GM23338 (cell line): ENCODE results near the gene CLCF1. TPM values are rescaled to one million over a fixed set of nuclear protein-coding genes. Genes with fewer than 3 reads are reported as not detected.

Experiments
- ATAC-seq: fragments of 200-7000 bp; cut with Tn5 transposase; 3 replicates; pipeline ENCODE4 v1.9.1; 2020
- DNase-seq: peaks from one replicate; pipeline ENCODE4 v3.0.0-alpha.2; 2015; ENCODE audit warnings: low spot score
- H2AFZ ChIP-seq: fragments of 200-600 bp; sonication (generic); 2 replicates; pipeline ENCODE4 v1.8.0; 2016; ENCODE audit warnings: antibody characterized with exemption, mild to moderate bottlenecking, moderate library complexity
- H3F3A ChIP-seq: fragments of 200-600 bp; sonication (generic); replicated peaks from 2 replicates; pipeline ENCODE4 v1.8.0; 2017; ENCODE audit warnings: antibody characterized with exemption, mixed run types, low read depth
- H3K27ac ChIP-seq: fragments of 200-600 bp; sonication (generic); 2 replicates; pipeline ENCODE4 v1.6.1; 2016; ENCODE audit warnings: low read depth
- H3K27me3 ChIP-seq: fragments of 200-600 bp; sonication (generic); 2 replicates; pipeline ENCODE4 v1.8.0; 2016; ENCODE audit warnings: mild to moderate bottlenecking, mixed run types, moderate library complexity; ENCODE audit not compliant: insufficient read depth
- H3K36me3 ChIP-seq: fragments of 200-600 bp; sonication (generic); 2 replicates; pipeline ENCODE4 v1.8.0; 2016; ENCODE audit warnings: mild to moderate bottlenecking; ENCODE audit not compliant: insufficient read depth
- H3K4me1 ChIP-seq: fragments of 200-600 bp; sonication (generic); 2 replicates; pipeline ENCODE4 v1.8.0; 2016; ENCODE audit warnings: mild to moderate bottlenecking, moderate library complexity; ENCODE audit not compliant: insufficient read depth
- H3K4me2 ChIP-seq: fragments of 200-600 bp; sonication (generic); 2 replicates; pipeline ENCODE4 v1.7.1; 2017; ENCODE audit warnings: mixed run types
- H3K4me3 ChIP-seq: fragments of 200-600 bp; sonication (generic); 2 replicates; pipeline ENCODE4 v1.6.1; 2016; ENCODE audit warnings: mixed run types
- H3K79me2 ChIP-seq: fragments of 200-600 bp; sonication (generic); replicated peaks from 2 replicates; pipeline ENCODE4 v1.8.0; 2017; ENCODE audit warnings: mild to moderate bottlenecking; ENCODE audit not compliant: insufficient read depth
- H3K9me2 ChIP-seq: fragments of 200-600 bp; sonication (generic); 2 replicates; pipeline ENCODE4 v1.8.0; 2017; ENCODE audit not compliant: insufficient read depth
- H4K20me1 ChIP-seq: fragments of 200-600 bp; sonication (generic); replicated peaks from 2 replicates; pipeline ENCODE4 v1.8.0; 2017; ENCODE audit warnings: mild to moderate bottlenecking; ENCODE audit not compliant: insufficient read depth
- H3K27ac Mint-ChIP-seq: 2 replicates; pipeline ENCODE4 v1.8.0; 2020; ENCODE audit warnings: inconsistent platforms, mild to moderate bottlenecking, moderate library complexity, mixed read lengths
- H3K27me3 Mint-ChIP-seq: 3 replicates; pipeline ENCODE4 v1.8.0; 2022; ENCODE audit warnings: low read depth, mild to moderate bottlenecking, moderate library complexity, mixed read lengths, inconsistent platforms; ENCODE audit not compliant: insufficient read depth, poor library complexity
- H3K36me3 Mint-ChIP-seq: 3 replicates; pipeline ENCODE4 v1.8.0; 2021; ENCODE audit warnings: low read depth, mild to moderate bottlenecking, inconsistent platforms, moderate library complexity, mixed read lengths
- H3K4me1 Mint-ChIP-seq: 3 replicates; pipeline ENCODE4 v1.8.0; 2020; ENCODE audit warnings: mild to moderate bottlenecking, inconsistent platforms, mixed read lengths
- H3K4me3 Mint-ChIP-seq: 3 replicates; pipeline ENCODE4 v1.8.0; 2021; ENCODE audit warnings: moderate library complexity, mild to moderate bottlenecking, inconsistent platforms, mixed read lengths
- H3K9me3 Mint-ChIP-seq: 3 replicates; pipeline ENCODE4 v1.8.0; 2020; ENCODE audit warnings: moderate library complexity, mild to moderate bottlenecking, inconsistent platforms, mixed read lengths
- CREB1 ChIP-seq: fragments of 250-450 bp; sonication (Bioruptor Pico); IDR thresholded peaks from 2 replicates; pipeline ENCODE4 v1.5.0; 2020; ENCODE audit warnings: low read depth, mild to moderate bottlenecking, moderate library complexity
- CTCF ChIP-seq, 2 experiments: fragments of 200-600 bp in 1 of 2; sonication (generic) in 1 of 2; conservative IDR thresholded peaks; 2 replicates each; pipeline versions ENCODE4 v1.5.1 to v1.6.1; 2016 to 2017; ENCODE audit warnings: antibody characterized with exemption in 2 of 2, low read depth in 2 of 2, mild to moderate bottlenecking in 2 of 2, moderate library complexity in 1 of 2
- EZH2 ChIP-seq: fragments of 200-600 bp; sonication (generic); IDR thresholded peaks from one replicate; pipeline ENCODE4 v1.8.0; 2017; ENCODE audit warnings: antibody characterized with exemption, mild to moderate bottlenecking, low read depth; ENCODE audit not compliant: unreplicated experiment
- EZH2phosphoT487 ChIP-seq: fragments of 200-600 bp; sonication (generic); IDR thresholded peaks from one replicate; pipeline ENCODE4 v1.8.1; 2018; ENCODE audit warnings: antibody characterized with exemption; ENCODE audit not compliant: unreplicated experiment
- JUNB ChIP-seq: IDR thresholded peaks from one replicate; pipeline ENCODE4 v1.6.1; 2016; ENCODE audit warnings: antibody characterized with exemption; ENCODE audit not compliant: unreplicated experiment
- NANOG ChIP-seq: IDR thresholded peaks from 2 replicates; pipeline ENCODE4 v1.6.1; 2016; ENCODE audit warnings: antibody characterized with exemption, borderline replicate concordance
- POLR2AphosphoS5 ChIP-seq: IDR thresholded peaks from 2 replicates; pipeline ENCODE4 v1.6.1; 2016; ENCODE audit warnings: antibody characterized with exemption, low read depth
- ZNF331 ChIP-seq: fragments of 250-450 bp; sonication (Bioruptor Pico); IDR thresholded peaks from 2 replicates; pipeline ENCODE4 v1.5.0; 2020; ENCODE audit warnings: low read depth, mild to moderate bottlenecking, moderate library complexity
- ZNF462 ChIP-seq: fragments of 250-450 bp; sonication (Bioruptor Pico); IDR thresholded peaks from 2 replicates; pipeline ENCODE4 v1.5.0; 2020; ENCODE audit warnings: mild to moderate bottlenecking, moderate library complexity
- polyA plus RNA-seq: library from polyadenylated mRNA; unstranded; fragments of >200 nt; fragmentation: Nextera tagmentation; extraction: Ambion mirVana; gene quantifications from 2 replicates; pipeline ENCODE4 v1.2.1, GENCODE V29; 2016
- total RNA-seq: library from RNA; depleted of rRNA; stranded (reverse); fragments of >200 nt; shearing (Covaris generic); gene quantifications from 2 replicates; pipeline ENCODE4 v1.2.3, GENCODE V29; 2014
- TF ChIP-seq, protein P1 (sequence below): IDR thresholded peaks from 2 replicates; pipeline ENCODE4 v1.6.1; 2016; ENCODE audit warnings: antibody characterized with exemption

CLCF1 gene
- total and polyA plus RNA-seq, 2 experiments from 2014 or later: 0.32 TPM; not detected in 1

DNA sequence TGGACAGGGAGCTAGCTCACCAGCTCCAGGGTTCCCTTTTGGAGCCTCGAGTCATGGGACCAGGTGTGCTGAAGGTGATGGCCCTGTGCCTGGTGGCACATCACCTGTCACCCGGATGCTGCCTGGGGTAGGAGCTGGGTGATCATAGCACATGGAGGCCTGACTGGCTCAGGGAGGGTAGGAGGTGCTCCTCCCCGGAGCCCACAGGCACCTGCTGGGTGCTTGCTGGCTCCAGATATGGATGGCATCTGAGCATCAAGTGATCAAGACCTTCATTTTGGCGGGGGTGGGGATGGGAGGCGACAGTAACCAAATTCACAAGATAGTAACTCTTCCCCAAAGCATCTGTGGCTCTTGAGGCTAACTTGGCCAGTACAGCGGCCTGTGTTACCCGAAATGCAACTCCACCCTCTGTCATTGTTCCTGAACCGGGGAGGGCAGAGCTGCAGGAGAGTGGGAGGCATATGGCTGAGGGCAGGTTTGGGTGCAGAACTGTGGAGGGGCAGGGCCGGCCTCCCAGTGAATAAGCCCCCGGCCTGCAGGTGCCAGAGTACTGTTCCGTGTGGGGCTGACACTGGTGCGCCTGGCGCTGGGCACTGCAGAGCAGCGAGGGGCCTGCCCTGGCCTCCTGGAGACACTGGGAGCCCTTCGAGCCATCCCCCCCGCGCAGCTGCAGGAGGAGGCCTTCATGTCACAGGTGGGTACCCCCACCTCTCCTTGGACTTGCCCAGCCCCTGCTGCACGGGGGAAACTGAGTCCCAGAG is 35.2 kb upstream of the CLCF1 start:
- Histone ChIP-seq H3K4me2 (no peak overlapping the region), H3K9me2 (no peaks in the 10 kb centered on the region), H3K27ac (no peak overlapping the region), H3K4me1 (peaks cover 4% of the 10 kb centered on the region; the same call in 1 of the 2 replicates), H3K79me2 (no peaks in the 10 kb centered on the region), H3K27me3 (peaks cover 4% of the 10 kb centered on the region; the same call in 1 of the 2 replicates), H3K36me3 (no peaks in the 10 kb centered on the region), H4K20me1 (no peaks in the 10 kb centered on the region), H3F3A (no peaks in the 10 kb centered on the region), H2AFZ (no peak overlapping the region), H3K4me3 (no peak overlapping the region)
- ATAC-seq (no peak), DNase-seq (no peak)
- Mint-ChIP-seq H3K36me3 (no peaks in the 10 kb centered on the region), H3K4me1 (peaks cover 21% of the 10 kb centered on the region), H3K4me3 (no peak overlapping the region), H3K9me3 (no peaks in the 10 kb centered on the region), H3K27me3 (peaks cover 33% of the 10 kb centered on the region), H3K27ac (no peak overlapping the region)
- TF ChIP-seq EZH2phosphoT487 (no peak), JUNB (no peak), CREB1 (CRISPR knock-in tag) (no peak), ZNF331 (CRISPR knock-in tag) (no peak), EZH2 (no peak), ZNF462 (CRISPR knock-in tag) (no peak), NANOG (no peak), POLR2AphosphoS5 (no peak), CTCF (conservative IDR thresholded peaks at IDR 0.05; ENCODE audit: low read depth in 2 of 2) (no peak)
- TF ChIP-seq, protein P1, sequence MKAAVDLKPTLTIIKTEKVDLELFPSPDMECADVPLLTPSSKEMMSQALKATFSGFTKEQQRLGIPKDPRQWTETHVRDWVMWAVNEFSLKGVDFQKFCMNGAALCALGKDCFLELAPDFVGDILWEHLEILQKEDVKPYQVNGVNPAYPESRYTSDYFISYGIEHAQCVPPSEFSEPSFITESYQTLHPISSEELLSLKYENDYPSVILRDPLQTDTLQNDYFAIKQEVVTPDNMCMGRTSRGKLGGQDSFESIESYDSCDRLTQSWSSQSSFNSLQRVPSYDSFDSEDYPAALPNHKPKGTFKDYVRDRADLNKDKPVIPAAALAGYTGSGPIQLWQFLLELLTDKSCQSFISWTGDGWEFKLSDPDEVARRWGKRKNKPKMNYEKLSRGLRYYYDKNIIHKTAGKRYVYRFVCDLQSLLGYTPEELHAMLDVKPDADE: no peak
